ENCODE measurements around the gene HDAC9. TPM values are rescaled to one million over a fixed set of nuclear protein-coding genes. Genes with fewer than 3 reads are reported as not detected.

HDAC9 gene
- total and polyA plus RNA-seq, 4 donors, result 2.2 to 41.0 (median 4.1) TPM

GRCh38 chr7:18788026-18788425 lies 292.5 kb downstream of the HDAC9 start:
- H3K36me3 ChIP-seq (ENCODE audit: control insufficient read depth in 4 of 4, insufficient read depth in 4 of 4, low read length in 4 of 4), result no peaks in the 10 kb centered on the region
- H3K27ac ChIP-seq (ENCODE audit: low read depth in 1 of 2, low read length in 1 of 2), result no peak overlapping the region
- no peaks in the 10 kb centered on the region for H3K27me3 ChIP-seq (ENCODE audit: control insufficient read depth in 3 of 3, insufficient read depth in 3 of 3, low read length in 2 of 3)
- H3K4me1 ChIP-seq (ENCODE audit: control insufficient read depth in 5 of 5, insufficient read depth in 5 of 5, low read length in 5 of 5), result no peaks in the 10 kb centered on the region
- WGBS, 2 donors, result 73 to 75% methylated on average over 2 of the region's 2 CpGs
- no peak overlapping the region for H3K9ac ChIP-seq (ENCODE audit: insufficient read depth in 1 of 2, low read length in 2 of 2)
- ATAC-seq (ENCODE audit: insufficient read depth, low FRiP score) (no peak), DNase-seq (no peak)
- TF ChIP-seq, protein P1, sequence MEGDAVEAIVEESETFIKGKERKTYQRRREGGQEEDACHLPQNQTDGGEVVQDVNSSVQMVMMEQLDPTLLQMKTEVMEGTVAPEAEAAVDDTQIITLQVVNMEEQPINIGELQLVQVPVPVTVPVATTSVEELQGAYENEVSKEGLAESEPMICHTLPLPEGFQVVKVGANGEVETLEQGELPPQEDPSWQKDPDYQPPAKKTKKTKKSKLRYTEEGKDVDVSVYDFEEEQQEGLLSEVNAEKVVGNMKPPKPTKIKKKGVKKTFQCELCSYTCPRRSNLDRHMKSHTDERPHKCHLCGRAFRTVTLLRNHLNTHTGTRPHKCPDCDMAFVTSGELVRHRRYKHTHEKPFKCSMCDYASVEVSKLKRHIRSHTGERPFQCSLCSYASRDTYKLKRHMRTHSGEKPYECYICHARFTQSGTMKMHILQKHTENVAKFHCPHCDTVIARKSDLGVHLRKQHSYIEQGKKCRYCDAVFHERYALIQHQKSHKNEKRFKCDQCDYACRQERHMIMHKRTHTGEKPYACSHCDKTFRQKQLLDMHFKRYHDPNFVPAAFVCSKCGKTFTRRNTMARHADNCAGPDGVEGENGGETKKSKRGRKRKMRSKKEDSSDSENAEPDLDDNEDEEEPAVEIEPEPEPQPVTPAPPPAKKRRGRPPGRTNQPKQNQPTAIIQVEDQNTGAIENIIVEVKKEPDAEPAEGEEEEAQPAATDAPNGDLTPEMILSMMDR (IDR thresholded peaks at IDR 0.05; ENCODE audit: control extremely low read depth, extremely low read depth), result no peak
- no peak overlapping the region for H3K4me3 ChIP-seq
- H3K9me3 ChIP-seq (ENCODE audit: control insufficient read depth in 4 of 4, insufficient read depth in 3 of 4, low read length in 3 of 4), result no peaks in the 10 kb centered on the region

DNA sequence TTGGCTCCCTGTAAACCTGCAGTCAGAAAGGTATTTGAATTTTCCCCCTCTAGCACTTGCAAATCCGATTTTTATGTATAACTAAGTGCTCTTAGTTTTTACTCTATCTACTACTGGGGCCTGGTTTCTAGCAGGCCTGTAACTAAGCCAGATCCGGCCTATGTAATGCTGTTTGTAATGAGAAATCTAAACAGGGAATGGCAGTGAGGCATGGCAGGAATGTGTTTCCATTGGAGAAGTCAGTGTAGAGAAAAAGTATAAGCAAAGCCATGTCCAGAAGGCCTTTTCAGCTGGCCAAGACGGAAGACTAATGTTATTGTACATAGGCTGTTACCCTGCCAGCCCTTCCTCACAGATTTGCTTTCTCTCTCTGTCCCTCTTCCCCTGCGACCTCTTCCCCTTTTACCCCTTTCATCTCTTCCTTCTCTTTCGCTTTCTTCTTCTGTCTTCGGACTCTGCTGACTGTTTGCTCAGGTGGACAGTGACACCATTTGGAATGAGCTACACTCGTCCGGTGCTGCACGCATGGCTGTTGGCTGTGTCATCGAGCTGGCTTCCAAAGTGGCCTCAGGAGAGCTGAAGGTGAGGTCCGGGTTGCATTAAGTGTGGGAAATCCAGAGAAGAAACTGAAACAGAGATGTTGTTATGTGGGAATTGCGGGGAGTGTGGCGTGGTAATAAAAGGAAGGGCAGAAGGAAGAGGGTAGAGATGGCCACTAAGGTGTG lies 297.5 kb downstream of the HDAC9 start:
- ATAC-seq (ENCODE audit: insufficient read depth, low FRiP score) (no peak), DNase-seq (peak in 1 of 3 donors; percentile 10)
- Histone ChIP-seq H3K36me3 (ENCODE audit: control insufficient read depth in 4 of 4, insufficient read depth in 4 of 4, low read length in 4 of 4) (no peaks in the 10 kb centered on the region), H3K4me1 (ENCODE audit: control insufficient read depth in 5 of 5, insufficient read depth in 5 of 5, low read length in 5 of 5) (no peaks in the 10 kb centered on the region), H3K27me3 (ENCODE audit: control insufficient read depth in 3 of 3, insufficient read depth in 3 of 3, low read length in 2 of 3) (no peaks in the 10 kb centered on the region), H3K9ac (ENCODE audit: insufficient read depth in 1 of 2, low read length in 2 of 2) (no peak overlapping the region), H3K27ac (ENCODE audit: low read depth in 1 of 2, low read length in 1 of 2) (no peak overlapping the region), H3K4me3 (no peak overlapping the region), H3K9me3 (ENCODE audit: control insufficient read depth in 4 of 4, insufficient read depth in 3 of 4, low read length in 3 of 4) (no peaks in the 10 kb centered on the region)
- 77 to 83% methylated on average over 13 of the region's 13 CpGs for WGBS, 2 donors
- TF ChIP-seq, protein P1 (IDR thresholded peaks at IDR 0.05; ENCODE audit: control extremely low read depth, extremely low read depth), result no peak

- Histone ChIP-seq H3K9me3 (ENCODE audit: control insufficient read depth in 4 of 4, insufficient read depth in 3 of 4, low read length in 3 of 4) (no peaks in the 10 kb centered on the region), H3K4me1 (ENCODE audit: control insufficient read depth in 5 of 5, insufficient read depth in 5 of 5, low read length in 5 of 5) (no peaks in the 10 kb centered on the region), H3K36me3 (ENCODE audit: control insufficient read depth in 4 of 4, insufficient read depth in 4 of 4, low read length in 4 of 4) (no peaks in the 10 kb centered on the region), H3K27ac (ENCODE audit: low read depth in 1 of 2, low read length in 1 of 2) (no peak overlapping the region), H3K4me3 (no peak overlapping the region), H3K27me3 (ENCODE audit: control insufficient read depth in 3 of 3, insufficient read depth in 3 of 3, low read length in 2 of 3) (no peaks in the 10 kb centered on the region), H3K9ac (ENCODE audit: insufficient read depth in 1 of 2, low read length in 2 of 2) (no peak overlapping the region)
- TF ChIP-seq, protein P1 (IDR thresholded peaks at IDR 0.05; ENCODE audit: control extremely low read depth, extremely low read depth), result no peak
- DNase-seq, result no peak
- no peak for ATAC-seq (ENCODE audit: insufficient read depth, low FRiP score)
These were observed 300.7 kb downstream of the HDAC9 start for GRCh38 chr7:18796216-18796615.
